Cerebellar cortex (tissue), 1 donor: ENCODE data around the gene CTAGE9.
"Not testable (repeated sequence)": the region's sequence is repeated elsewhere in the genome, so short reads cannot be mapped to it uniquely, and the experiment has no call there.

Source experiments
- DNase-seq: peaks from one replicate; pipeline ENCODE4 v3.0.0-alpha.2; 2015; ENCODE audit warnings: low spot score

Gene CTAGE9

DNA sequence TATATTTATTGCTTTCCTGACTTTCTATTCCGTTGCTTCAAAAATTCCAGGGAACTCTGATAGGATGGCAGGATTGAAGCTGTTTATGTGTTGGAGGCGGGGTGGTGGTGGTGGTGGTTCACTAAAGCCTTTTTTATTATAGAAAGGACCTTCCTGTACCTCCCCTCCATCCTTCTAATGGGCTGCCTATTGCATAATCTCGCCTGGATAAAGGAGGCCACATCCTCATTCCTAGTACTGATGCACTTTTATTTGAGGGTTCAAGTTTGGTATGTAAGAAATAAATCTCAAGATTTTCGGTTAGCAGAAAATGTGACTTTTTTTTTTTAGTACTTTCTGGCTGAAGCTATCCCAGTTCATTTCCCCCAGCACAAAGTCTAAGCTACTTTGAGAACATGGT is 18.7 kb upstream of the CTAGE9 start:
- DNase-seq: no peak

DNA sequence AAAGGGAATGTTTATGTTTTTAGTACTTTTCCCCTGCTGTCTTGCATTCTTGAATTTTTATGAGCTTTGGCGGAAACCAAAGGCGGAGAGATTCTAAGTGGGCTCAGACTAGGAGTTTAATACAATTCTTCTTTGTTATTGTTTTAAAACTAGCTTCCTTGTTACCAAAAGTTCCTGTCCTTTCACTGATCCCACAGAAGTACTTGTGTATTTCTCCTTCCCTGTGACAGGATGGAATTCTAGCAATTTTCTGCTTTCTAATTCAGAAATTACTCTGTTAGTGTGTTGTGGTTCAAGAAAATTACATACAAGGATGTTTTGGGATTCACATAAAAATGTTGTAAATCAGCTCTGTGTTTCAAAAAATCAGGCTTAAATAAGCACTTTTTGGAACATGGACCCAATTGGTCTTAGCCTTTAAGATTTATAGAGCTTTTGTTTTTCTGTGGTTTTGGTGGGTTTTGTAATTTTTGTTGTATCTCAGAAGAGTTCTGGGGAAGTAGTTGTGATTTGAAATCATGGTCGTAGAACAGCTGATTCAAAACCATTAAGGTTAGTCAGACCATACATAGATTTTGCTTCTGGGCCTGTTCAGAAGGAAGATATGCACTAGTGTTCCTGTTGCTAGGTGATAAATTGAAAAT is 17.6 kb upstream of the CTAGE9 start:
- DNase-seq: no peak

- no peak for DNase-seq
These were observed 17.1 kb upstream of the CTAGE9 start for GRCh38 chr6:131727868-131728267.

DNA sequence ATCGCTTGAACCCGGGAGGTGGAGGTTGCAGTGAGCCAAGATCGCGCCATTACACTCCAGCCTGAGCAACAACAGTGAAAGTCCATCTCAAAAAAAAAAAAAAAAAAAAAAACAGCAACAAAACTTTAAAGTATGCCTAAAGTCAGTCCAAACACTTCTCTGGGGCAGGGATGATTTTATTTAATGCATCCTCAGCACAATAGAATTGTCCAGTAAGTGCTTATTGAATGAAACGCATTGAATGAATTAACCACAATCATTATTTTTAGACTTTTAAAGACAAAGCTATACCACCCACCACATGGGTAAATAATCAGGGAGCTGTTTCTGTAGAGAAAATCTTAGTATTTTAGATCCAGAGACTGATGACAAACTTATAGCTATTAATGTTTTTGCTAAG is 16.6 kb upstream of the CTAGE9 start:
- DNase-seq: no peak

DNA sequence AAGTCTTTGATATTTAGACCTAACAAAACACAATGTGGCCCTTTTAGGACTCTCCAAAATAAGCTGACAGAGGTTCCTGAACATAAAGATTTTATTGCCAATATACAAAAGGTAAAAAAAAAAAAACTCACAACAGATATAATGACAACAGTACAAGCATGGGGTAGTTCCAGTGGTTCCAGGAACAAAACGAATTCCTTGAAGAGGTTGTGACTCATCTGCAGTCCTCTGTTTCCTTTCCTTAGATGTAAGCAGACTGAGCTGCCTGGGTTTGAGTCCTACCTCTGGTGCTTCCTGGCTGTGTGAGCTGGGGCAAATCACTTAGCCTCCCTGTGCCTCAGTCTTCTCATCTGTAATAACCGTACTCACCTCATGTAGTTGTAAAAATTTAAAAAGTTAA is 13.3 kb upstream of the CTAGE9 start:
- DNase-seq: no peak

- DNase-seq: no peak
These were observed 10.3 kb upstream of the CTAGE9 start for GRCh38 chr6:131721161-131721560.

DNA sequence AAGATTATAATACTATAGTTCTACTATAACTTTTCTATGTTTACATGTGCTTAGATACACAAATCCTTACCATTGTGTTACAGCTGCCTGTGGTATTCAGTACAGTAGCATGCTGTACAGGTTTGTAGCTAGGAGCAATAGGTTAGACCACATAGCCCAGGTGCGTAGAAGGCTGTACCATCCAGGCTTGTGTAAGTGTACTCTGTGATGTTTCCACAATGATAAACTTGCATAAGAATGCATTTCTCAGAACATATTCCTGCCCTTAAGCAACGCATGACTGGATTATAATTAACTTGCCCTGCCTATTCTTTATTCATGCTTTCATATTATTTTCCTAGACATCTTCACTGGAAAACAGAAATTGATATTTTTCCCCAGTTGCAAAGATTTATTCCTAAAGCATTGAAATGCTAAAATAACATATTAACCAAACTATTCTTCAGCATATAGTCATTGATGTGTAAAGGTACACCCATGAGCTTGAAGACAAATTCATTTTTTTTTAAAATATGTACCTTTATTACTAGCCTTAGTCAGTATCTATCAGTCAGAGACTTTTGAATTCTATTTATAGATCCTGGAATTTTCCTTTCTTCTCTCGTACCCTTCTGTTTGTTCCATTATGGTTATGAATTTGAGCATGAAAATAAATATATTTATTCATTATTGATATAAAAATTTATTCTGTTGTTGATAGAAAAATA is 7.2 kb upstream of the CTAGE9 start:
- DNase-seq: no peak

- DNase-seq: not testable (repeated sequence)
These were observed 4.8 kb upstream of the CTAGE9 start for GRCh38 chr6:131715567-131715966.

- not testable (repeated sequence) for DNase-seq
These were observed 6.9 kb downstream of the CTAGE9 start for GRCh38 chr6:131703905-131704304.

GRCh38 chr6:131700851-131701250 is 10.0 kb downstream of the CTAGE9 start:
- DNase-seq: not testable (repeated sequence)

DNA sequence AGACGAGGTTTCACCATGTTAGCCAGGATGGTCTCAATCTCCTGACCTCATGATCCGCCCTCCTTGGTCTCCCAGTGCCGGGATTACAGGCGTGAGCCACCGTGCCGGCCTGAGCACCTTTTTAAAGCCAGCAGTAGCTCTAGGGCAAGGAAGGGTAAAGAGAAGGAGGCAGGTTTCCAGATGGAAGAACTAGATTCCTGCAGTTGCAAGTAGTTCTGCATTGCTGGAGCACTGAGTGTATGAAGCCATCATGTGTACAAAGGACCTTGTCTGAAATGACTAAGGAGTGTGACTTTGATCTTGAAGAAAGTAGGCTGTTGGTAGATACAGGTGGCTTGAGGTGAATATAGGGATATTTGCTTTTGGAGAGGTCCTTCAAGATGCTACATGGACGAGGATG is 13.9 kb downstream of the CTAGE9 start:
- DNase-seq: no peak

- DNase-seq: peak; percentile 53
These were observed 15.9 kb downstream of the CTAGE9 start for GRCh38 chr6:131694832-131695426.

- DNase-seq: no peak
These were observed 17.4 kb downstream of the CTAGE9 start for GRCh38 chr6:131693384-131693783.

GRCh38 chr6:131692589-131692988 is 18.2 kb downstream of the CTAGE9 start:
- no peak for DNase-seq

- DNase-seq: no peak
These were observed 18.8 kb downstream of the CTAGE9 start for GRCh38 chr6:131692031-131692430.

GRCh38 chr6:131688286-131688685 is 22.5 kb downstream of the CTAGE9 start:
- DNase-seq: no peak

GRCh38 chr6:131687022-131687421 is 23.8 kb downstream of the CTAGE9 start:
- no peak for DNase-seq

DNA sequence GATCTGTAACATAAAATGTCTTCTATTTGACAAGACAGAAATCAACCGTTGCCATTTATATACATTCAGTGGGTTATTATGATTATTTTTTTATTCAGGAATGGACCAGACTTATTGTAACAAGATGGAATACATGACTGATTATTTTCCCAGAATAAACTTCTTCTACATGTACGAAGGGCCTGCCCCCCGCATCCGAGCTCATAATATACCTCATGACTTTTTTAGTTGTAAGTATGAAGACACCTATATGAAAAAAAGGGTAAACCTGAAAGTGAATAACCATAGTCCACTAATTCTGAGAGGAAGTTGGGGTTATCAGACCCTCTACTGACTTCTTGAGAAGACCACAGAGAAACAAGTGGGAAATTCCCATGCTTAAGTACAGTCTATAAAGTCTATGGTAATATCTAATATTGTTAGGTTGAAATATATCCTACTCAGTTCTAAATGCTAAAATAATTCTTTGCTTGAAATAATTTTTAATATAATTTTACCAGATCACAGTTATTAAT is 25.5 kb downstream of the CTAGE9 start:
- DNase-seq: no peak

DNA sequence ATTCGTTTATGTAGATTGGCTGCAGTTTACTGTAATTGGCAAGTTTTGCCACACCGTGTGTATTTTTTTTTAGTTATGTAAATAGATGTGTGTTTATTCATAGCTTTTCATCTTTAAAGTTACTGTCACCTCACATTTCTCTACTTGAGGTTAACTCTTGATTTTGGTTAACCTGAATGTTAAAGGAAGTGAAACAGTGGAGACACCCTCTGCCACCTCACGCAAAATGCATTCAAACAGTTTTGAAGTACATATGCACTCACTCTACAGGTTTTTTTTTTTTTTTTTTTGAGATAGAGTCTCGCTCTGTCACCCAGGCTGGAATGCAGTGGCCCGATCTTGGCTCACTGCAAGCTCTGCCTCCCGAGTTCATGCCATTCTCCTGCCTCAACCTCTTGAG is 27.3 kb downstream of the CTAGE9 start:
- no peak for DNase-seq

DNA sequence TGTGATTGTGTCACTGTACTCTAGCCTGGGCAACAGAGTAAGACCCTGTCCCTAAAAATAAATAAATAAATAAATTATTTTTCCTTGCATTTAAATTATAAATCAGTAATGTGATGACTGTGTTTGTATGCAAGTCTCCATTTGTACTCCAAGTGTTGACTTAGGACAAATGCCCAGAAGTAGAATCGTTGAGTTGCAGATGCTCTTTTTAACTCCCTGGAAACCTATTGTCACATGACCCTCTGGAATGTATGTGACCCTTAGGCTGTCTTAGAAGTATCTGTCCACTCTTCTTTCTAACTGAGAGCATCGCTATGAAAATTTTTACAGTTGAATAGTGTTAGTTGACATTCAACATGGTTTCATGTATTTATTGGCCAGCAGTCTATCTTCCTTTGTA is 28.4 kb downstream of the CTAGE9 start:
- DNase-seq: no peak

DNA sequence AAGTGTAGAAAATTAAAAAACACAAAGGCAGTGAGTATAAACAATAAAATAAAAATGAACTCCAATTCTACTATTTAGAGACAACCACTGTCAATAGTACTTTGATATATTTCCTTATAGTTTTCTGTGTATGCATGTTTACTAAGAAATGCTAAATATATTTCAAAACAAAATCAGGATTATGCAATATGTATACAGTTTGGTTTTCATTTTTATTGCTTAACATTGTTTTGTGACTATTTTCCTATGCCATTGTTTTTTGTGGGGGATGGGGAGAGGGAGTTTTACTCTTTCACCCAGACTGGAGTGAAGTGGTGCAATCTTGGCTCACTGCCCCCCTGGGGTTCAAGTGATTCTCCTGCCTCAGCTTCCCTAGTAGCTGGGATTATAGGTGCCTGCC is 29.2 kb downstream of the CTAGE9 start:
- no peak for DNase-seq

DNA sequence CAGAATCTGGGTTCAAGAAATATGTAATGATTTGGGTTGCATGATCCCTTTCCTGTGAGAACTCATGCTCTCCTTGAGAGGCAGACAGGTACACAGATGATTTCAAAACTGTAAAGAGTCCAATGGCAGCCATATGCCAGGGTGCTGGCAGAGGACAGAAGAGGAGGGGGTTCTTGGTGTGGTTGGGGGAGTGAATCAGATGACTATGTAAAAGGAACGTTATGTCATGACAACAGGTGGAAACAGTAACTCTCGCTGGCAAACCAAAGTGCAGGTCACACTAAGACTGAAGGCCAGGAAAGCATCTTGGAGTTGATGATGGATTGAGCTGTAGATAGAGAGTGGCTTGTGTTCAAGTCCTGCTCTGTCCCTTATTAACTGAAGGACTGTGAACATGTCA is 29.9 kb downstream of the CTAGE9 start:
- DNase-seq: no peak

GRCh38 chr6:131678442-131678841 is 32.4 kb downstream of the CTAGE9 start:
- no peak for DNase-seq
